GM13977 (cell line): ENCODE data around the gene RAD54L.
"Not testable (repeated sequence)": the region's sequence is repeated elsewhere in the genome, so short reads cannot be mapped to it uniquely, and the experiment has no call there.

ENCODE experiments used
- DNase-seq: peaks from one replicate; pipeline ENCODE4 v3.0.0; 2012; ENCODE audit warnings: low spot score
- CTCF ChIP-seq: IDR thresholded peaks from 2 replicates; pipeline ENCODE4 v1.5.1; 2012; ENCODE audit warnings: mild to moderate bottlenecking, control low read depth; ENCODE audit not compliant: insufficient read depth; ENCODE audit errors: extremely low read depth, missing control alignments
- in situ Hi-C: fragments of 300-500 bp; cut with MboI; formaldehyde crosslinking; loops from one replicate; pipeline ENCODE4 v1.12.0; 2022; ENCODE audit warnings: low sequenced_read_pairs, low pct_unique_long_range_greater_than_20kb, mixed read lengths, inconsistent platforms; ENCODE audit not compliant: unreplicated experiment

RAD54L gene

GRCh38 chr1:46219551-46220520 is 27.7 kb upstream of the RAD54L start:
- DNase-seq, result no peak
- in situ Hi-C loops, result no loop called here
- TF ChIP-seq CTCF, result no peak

- TF ChIP-seq CTCF, result no peak
- in situ Hi-C loops, result no loop called here
- no peak for DNase-seq
Observed at GRCh38 chr1:46220808-46221207, 26.8 kb upstream of the RAD54L start.

GRCh38 chr1:46221749-46222148 is 25.8 kb upstream of the RAD54L start:
- no peak for DNase-seq
- in situ Hi-C loops, result no loop called here
- no peak for TF ChIP-seq CTCF

GRCh38 chr1:46223055-46223454 is 24.5 kb upstream of the RAD54L start:
- in situ Hi-C loops, result not testable (repeated sequence)

GRCh38 chr1:46223472-46223943 is 24.1 kb upstream of the RAD54L start:
- peak; percentile 74 for DNase-seq
- peak; percentile 97 for TF ChIP-seq CTCF
- in situ Hi-C loops, result no loop called here

More at GRCh38 chr1:46223055-46223454, 24.5 kb upstream of the RAD54L start:
- DNase-seq, result not testable (repeated sequence)

GRCh38 chr1:46224966-46225365 is 22.6 kb upstream of the RAD54L start:
- in situ Hi-C loops, result no loop called here
- no peak for TF ChIP-seq CTCF
- no peak for DNase-seq

- in situ Hi-C loops, result not testable (repeated sequence)
Observed at GRCh38 chr1:46231231-46231630, 16.3 kb upstream of the RAD54L start.

GRCh38 chr1:46236882-46237281 is 10.7 kb upstream of the RAD54L start:
- TF ChIP-seq CTCF, result no peak
- in situ Hi-C loops, result no loop called here
- DNase-seq, result no peak

More at GRCh38 chr1:46231231-46231630, 16.3 kb upstream of the RAD54L start:
- DNase-seq, result not testable (repeated sequence)

GRCh38 chr1:46238865-46239264 is 8.7 kb upstream of the RAD54L start:
- DNase-seq, in situ Hi-C loops: not testable (repeated sequence)

GRCh38 chr1:46241733-46242132 is 5.8 kb upstream of the RAD54L start:
- in situ Hi-C loops, result not testable (repeated sequence)

More at GRCh38 chr1:46241733-46242132, 5.8 kb upstream of the RAD54L start:
- DNase-seq, result not testable (repeated sequence)
